HEK293 (cell line): Measurements from ENCODE around the gene TSHZ2.

Source experiments
- CTCF ChIA-PET: fragments of 350-600 bp; formaldehyde crosslinking; extraction: SDS; loops from one replicate; lab custom pipeline; 2021; ENCODE audit warnings: antibody characterized with exemption; lab: Yijun Ruan, JAX
- POLR2A ChIA-PET: fragments of 300-600 bp; formaldehyde crosslinking; extraction: SDS; loops from one replicate; lab custom pipeline; 2020; ENCODE audit warnings: antibody characterized with exemption, inconsistent platforms; lab: Yijun Ruan, JAX
- H3K27ac ChIP-seq: fragments of 200-500 bp; sonication (Bioruptor generic); 2 replicates; pipeline ENCODE4 v1.5.1; 2014; ENCODE audit warnings: low read depth, low read length, control low read depth, inconsistent platforms; ENCODE audit errors: extremely low read depth
- H3K36me3 ChIP-seq, 2 experiments: fragments of 200-500 bp in 1 of 2; sonication (Bioruptor generic) in 1 of 2; 1 replicate in 1 of 2; 2 replicates in 1 of 2; pipeline ENCODE4 v1.5.1; 2014 to 2017; ENCODE audit warnings: inconsistent platforms in 2 of 2, low read length in 2 of 2; ENCODE audit not compliant: control insufficient read depth in 2 of 2, insufficient read depth in 1 of 2
- H3K4me1 ChIP-seq: fragments of 200-500 bp; sonication (Bioruptor generic); 2 replicates; pipeline ENCODE4 v1.5.1; 2014; ENCODE audit warnings: mild to moderate bottlenecking, low read length, inconsistent platforms; ENCODE audit not compliant: control insufficient read depth, insufficient read depth
- H3K4me3 ChIP-seq: 2 replicates; pipeline ENCODE4 v1.5.1; 2011; ENCODE audit warnings: low read depth, mild to moderate bottlenecking, control low read depth, low read length, moderate library complexity
- H3K9me3 ChIP-seq: fragments of 200-500 bp; sonication (Bioruptor generic); 2 replicates; pipeline ENCODE4 v1.5.1; 2014; ENCODE audit warnings: low read depth, low read length, inconsistent platforms; ENCODE audit not compliant: control insufficient read depth, insufficient read depth
- BCL11A ChIP-seq: fragments of 450-650 bp; formaldehyde crosslinking; IDR thresholded peaks from 2 replicates; pipeline ENCODE4 v1.5.1; 2016; ENCODE audit warnings: low read depth, missing biosample characterization, missing genetic modification characterization
- GLI4 ChIP-seq: fragments of 450-650 bp; formaldehyde crosslinking; IDR thresholded peaks from 2 replicates; pipeline ENCODE4 v1.5.1; 2016; ENCODE audit warnings: missing biosample characterization, missing genetic modification characterization
- KLF9 ChIP-seq: fragments of 450-650 bp; formaldehyde crosslinking; IDR thresholded peaks from 2 replicates; pipeline ENCODE4 v1.5.1; 2016; ENCODE audit warnings: missing biosample characterization, missing genetic modification characterization, low read depth
- WT1 ChIP-seq: fragments of 450-650 bp; formaldehyde crosslinking; IDR thresholded peaks from 2 replicates; pipeline ENCODE4 v1.5.1; 2016; ENCODE audit warnings: missing biosample characterization, missing genetic modification characterization
- YY1 ChIP-seq: fragments of 450-650 bp; formaldehyde crosslinking; IDR thresholded peaks from 2 replicates; pipeline ENCODE4 v1.5.1; 2018; ENCODE audit warnings: missing biosample characterization, missing genetic modification characterization
- ZFP69B ChIP-seq: fragments of 450-650 bp; formaldehyde crosslinking; IDR thresholded peaks from 2 replicates; pipeline ENCODE4 v1.5.1; 2016; ENCODE audit warnings: missing biosample characterization, missing genetic modification characterization
- ZNF121 ChIP-seq: fragments of 450-650 bp; formaldehyde crosslinking; IDR thresholded peaks from 2 replicates; pipeline ENCODE4 v1.5.1; 2016; ENCODE audit warnings: missing biosample characterization, missing genetic modification characterization
- ZNF311 ChIP-seq: fragments of 450-650 bp; formaldehyde crosslinking; IDR thresholded peaks from 2 replicates; pipeline ENCODE4 v1.5.1; 2017; ENCODE audit warnings: missing biosample characterization, missing genetic modification characterization, borderline replicate concordance
- ZNF423 ChIP-seq: fragments of 450-650 bp; formaldehyde crosslinking; IDR thresholded peaks from 2 replicates; pipeline ENCODE4 v1.5.1; 2016; ENCODE audit warnings: missing biosample characterization, missing genetic modification characterization
- ZNF548 ChIP-seq: fragments of 450-650 bp; formaldehyde crosslinking; IDR thresholded peaks from 2 replicates; pipeline ENCODE4 v1.5.1; 2016; ENCODE audit warnings: missing biosample characterization, missing genetic modification characterization
- ZNF596 ChIP-seq: fragments of 450-650 bp; IDR thresholded peaks from 2 replicates; pipeline ENCODE4 v1.5.0; 2018; ENCODE audit warnings: missing biosample characterization, mild to moderate bottlenecking, missing genetic modification characterization, moderate library complexity
- ZXDB ChIP-seq: fragments of 450-650 bp; formaldehyde crosslinking; IDR thresholded peaks from 2 replicates; pipeline ENCODE4 v1.5.1; 2016; ENCODE audit warnings: missing biosample characterization, missing genetic modification characterization
- TF ChIP-seq, protein P1 (sequence below): fragments of 450-650 bp; formaldehyde crosslinking; IDR thresholded peaks from 2 replicates; pipeline ENCODE4 v1.5.1; 2016; ENCODE audit warnings: missing biosample characterization, missing genetic modification characterization
- TF ChIP-seq, protein P2 (sequence below): fragments of 450-650 bp; formaldehyde crosslinking; IDR thresholded peaks from 2 replicates; pipeline ENCODE4 v1.5.1; 2016; ENCODE audit warnings: missing biosample characterization, missing genetic modification characterization, low read depth
- TF ChIP-seq, protein P3 (sequence below): fragments of 450-650 bp; formaldehyde crosslinking; IDR thresholded peaks from 2 replicates; pipeline ENCODE4; 2016; ENCODE audit warnings: missing biosample characterization, missing genetic modification characterization
- TF ChIP-seq, protein P4 (sequence below): fragments of 450-650 bp; formaldehyde crosslinking; IDR thresholded peaks from 2 replicates; pipeline ENCODE4 v1.5.1; 2016; ENCODE audit warnings: missing biosample characterization, missing genetic modification characterization
- TF ChIP-seq, protein P5 (sequence below): fragments of 450-650 bp; formaldehyde crosslinking; IDR thresholded peaks from 2 replicates; pipeline ENCODE4 v1.5.1; 2016; ENCODE audit warnings: missing biosample characterization, missing genetic modification characterization, borderline replicate concordance
- TF ChIP-seq, protein P6 (sequence below): fragments of 450-650 bp; IDR thresholded peaks from 2 replicates; pipeline ENCODE4 v1.5.1; 2018; ENCODE audit warnings: missing biosample characterization, missing genetic modification characterization

TSHZ2 gene

DNA sequence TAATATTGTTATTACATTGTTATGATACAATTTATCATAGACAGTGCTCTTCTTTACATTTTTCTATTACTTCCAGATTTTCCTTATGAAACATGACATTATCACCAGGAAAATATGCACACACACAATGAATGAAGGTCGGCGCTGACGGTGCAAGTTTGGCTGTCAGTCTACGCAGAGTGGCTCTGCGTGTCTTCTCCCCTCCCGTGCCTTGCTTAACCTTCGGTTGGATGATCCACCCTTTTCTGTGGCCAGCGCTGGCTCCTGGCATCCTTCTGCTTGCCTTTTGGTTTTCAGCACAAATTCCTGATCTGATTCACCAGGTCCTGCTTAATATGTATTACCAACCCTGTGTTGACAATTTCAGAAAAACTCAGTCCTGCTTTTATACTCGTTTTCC, 157.4 kb downstream of the TSHZ2 start:
- ChIA-PET CTCF (interaction anchor here (0.5 to 1.4 kb wide), 2 partner anchors 8 to 418 kb away, joined by 3 read pairs; no protein-coding TSS in a partner anchor), POLR2A (no interaction called here)
- Histone ChIP-seq H3K9me3 (no peaks in the 10 kb centered on the region), H3K36me3 (no peaks in the 10 kb centered on the region), H3K4me3 (no peak overlapping the region), H3K4me1 (peaks cover 10% of the 10 kb centered on the region), H3K27ac (no peak overlapping the region)
- TF ChIP-seq ZNF423 (tag by site-specific recombination) (no peak), YY1 (tag by site-specific recombination) (no peak), WT1 (tag by site-specific recombination) (no peak), GLI4 (no peak), ZNF121 (tag by site-specific recombination) (no peak), ZXDB (tag by site-specific recombination) (no peak), KLF9 (tag by site-specific recombination) (no peak), ZNF548 (tag by site-specific recombination) (no peak), ZNF596 (tag by site-specific recombination) (no peak), ZNF311 (tag by site-specific recombination) (no peak), BCL11A (tag by site-specific recombination) (no peak), ZFP69B (tag by site-specific recombination) (no peak)
- TF ChIP-seq, protein P1, sequence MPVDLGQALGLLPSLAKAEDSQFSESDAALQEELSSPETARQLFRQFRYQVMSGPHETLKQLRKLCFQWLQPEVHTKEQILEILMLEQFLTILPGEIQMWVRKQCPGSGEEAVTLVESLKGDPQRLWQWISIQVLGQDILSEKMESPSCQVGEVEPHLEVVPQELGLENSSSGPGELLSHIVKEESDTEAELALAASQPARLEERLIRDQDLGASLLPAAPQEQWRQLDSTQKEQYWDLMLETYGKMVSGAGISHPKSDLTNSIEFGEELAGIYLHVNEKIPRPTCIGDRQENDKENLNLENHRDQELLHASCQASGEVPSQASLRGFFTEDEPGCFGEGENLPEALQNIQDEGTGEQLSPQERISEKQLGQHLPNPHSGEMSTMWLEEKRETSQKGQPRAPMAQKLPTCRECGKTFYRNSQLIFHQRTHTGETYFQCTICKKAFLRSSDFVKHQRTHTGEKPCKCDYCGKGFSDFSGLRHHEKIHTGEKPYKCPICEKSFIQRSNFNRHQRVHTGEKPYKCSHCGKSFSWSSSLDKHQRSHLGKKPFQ (tag by site-specific recombination) = no peak
- TF ChIP-seq, protein P2, sequence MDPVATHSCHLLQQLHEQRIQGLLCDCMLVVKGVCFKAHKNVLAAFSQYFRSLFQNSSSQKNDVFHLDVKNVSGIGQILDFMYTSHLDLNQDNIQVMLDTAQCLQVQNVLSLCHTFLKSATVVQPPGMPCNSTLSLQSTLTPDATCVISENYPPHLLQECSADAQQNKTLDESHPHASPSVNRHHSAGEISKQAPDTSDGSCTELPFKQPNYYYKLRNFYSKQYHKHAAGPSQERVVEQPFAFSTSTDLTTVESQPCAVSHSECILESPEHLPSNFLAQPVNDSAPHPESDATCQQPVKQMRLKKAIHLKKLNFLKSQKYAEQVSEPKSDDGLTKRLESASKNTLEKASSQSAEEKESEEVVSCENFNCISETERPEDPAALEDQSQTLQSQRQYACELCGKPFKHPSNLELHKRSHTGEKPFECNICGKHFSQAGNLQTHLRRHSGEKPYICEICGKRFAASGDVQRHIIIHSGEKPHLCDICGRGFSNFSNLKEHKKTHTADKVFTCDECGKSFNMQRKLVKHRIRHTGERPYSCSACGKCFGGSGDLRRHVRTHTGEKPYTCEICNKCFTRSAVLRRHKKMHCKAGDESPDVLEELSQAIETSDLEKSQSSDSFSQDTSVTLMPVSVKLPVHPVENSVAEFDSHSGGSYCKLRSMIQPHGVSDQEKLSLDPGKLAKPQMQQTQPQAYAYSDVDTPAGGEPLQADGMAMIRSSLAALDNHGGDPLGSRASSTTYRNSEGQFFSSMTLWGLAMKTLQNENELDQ (tag by site-specific recombination) = no peak
- TF ChIP-seq, protein P3, sequence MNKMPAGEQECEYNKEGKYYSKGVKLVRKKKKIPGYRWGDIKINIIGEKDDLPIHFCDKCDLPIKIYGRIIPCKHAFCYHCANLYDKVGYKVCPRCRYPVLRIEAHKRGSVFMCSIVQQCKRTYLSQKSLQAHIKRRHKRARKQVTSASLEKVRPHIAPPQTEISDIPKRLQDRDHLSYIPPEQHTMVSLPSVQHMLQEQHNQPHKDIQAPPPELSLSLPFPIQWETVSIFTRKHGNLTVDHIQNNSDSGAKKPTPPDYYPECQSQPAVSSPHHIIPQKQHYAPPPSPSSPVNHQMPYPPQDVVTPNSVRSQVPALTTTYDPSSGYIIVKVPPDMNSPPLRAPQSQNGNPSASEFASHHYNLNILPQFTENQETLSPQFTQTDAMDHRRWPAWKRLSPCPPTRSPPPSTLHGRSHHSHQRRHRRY (tag by site-specific recombination) = no peak
- TF ChIP-seq, protein P4, sequence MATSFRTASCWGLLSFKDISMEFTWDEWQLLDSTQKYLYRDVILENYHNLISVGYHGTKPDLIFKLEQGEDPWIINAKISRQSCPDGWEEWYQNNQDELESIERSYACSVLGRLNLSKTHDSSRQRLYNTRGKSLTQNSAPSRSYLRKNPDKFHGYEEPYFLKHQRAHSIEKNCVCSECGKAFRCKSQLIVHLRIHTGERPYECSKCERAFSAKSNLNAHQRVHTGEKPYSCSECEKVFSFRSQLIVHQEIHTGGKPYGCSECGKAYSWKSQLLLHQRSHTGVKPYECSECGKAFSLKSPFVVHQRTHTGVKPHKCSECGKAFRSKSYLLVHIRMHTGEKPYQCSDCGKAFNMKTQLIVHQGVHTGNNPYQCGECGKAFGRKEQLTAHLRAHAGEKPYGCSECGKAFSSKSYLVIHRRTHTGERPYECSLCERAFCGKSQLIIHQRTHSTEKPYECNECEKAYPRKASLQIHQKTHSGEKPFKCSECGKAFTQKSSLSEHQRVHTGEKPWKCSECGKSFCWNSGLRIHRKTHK (tag by site-specific recombination) = no peak
- TF ChIP-seq, protein P5, sequence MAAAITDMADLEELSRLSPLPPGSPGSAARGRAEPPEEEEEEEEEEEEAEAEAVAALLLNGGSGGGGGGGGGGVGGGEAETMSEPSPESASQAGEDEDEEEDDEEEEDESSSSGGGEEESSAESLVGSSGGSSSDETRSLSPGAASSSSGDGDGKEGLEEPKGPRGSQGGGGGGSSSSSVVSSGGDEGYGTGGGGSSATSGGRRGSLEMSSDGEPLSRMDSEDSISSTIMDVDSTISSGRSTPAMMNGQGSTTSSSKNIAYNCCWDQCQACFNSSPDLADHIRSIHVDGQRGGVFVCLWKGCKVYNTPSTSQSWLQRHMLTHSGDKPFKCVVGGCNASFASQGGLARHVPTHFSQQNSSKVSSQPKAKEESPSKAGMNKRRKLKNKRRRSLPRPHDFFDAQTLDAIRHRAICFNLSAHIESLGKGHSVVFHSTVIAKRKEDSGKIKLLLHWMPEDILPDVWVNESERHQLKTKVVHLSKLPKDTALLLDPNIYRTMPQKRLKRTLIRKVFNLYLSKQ (tag by site-specific recombination) = no peak
- TF ChIP-seq, protein P6, sequence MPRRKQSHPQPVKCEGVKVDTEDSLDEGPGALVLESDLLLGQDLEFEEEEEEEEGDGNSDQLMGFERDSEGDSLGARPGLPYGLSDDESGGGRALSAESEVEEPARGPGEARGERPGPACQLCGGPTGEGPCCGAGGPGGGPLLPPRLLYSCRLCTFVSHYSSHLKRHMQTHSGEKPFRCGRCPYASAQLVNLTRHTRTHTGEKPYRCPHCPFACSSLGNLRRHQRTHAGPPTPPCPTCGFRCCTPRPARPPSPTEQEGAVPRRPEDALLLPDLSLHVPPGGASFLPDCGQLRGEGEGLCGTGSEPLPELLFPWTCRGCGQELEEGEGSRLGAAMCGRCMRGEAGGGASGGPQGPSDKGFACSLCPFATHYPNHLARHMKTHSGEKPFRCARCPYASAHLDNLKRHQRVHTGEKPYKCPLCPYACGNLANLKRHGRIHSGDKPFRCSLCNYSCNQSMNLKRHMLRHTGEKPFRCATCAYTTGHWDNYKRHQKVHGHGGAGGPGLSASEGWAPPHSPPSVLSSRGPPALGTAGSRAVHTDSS (tag by site-specific recombination) = no peak
